ENCODE results near the gene PRICKLE2. TPM values are rescaled to one million over a fixed set of nuclear protein-coding genes. Genes with fewer than 3 reads are reported as not detected.

Gene PRICKLE2
- total RNA-seq, 2 donors from 2014 or later = 0.21 to 0.37 TPM

- peaks cover 17% of the 10 kb centered on the region for H3K27me3 Mint-ChIP-seq
- ATAC-seq = no peak
- no peak overlapping the region for H3K27ac Mint-ChIP-seq
- no peaks in the 10 kb centered on the region for H3K4me1 Mint-ChIP-seq
- H3K4me3 Mint-ChIP-seq = no peak overlapping the region
- no peaks in the 10 kb centered on the region for H3K9me3 ChIP-seq (ENCODE audit: control insufficient read depth, low read length, poor library complexity, severe bottlenecking)
- no peak for DNase-seq
- no peaks in the 10 kb centered on the region for H3K36me3 Mint-ChIP-seq (ENCODE audit: low read depth)
Observed at GRCh38 chr3:64240396-64240795, 15.1 kb upstream of the PRICKLE2 start.

- H3K9me3 ChIP-seq (ENCODE audit: control insufficient read depth, low read length, poor library complexity, severe bottlenecking) = no peaks in the 10 kb centered on the region
- ATAC-seq (no peak), DNase-seq (no peak)
- H3K27ac Mint-ChIP-seq = no peak overlapping the region
- no peaks in the 10 kb centered on the region for H3K36me3 Mint-ChIP-seq (ENCODE audit: low read depth)
- no peaks in the 10 kb centered on the region for H3K4me1 Mint-ChIP-seq
- no peak overlapping the region for H3K4me3 Mint-ChIP-seq
- peaks cover 12% of the 10 kb centered on the region for H3K27me3 Mint-ChIP-seq
Observed at GRCh38 chr3:64239841-64240240, 14.6 kb upstream of the PRICKLE2 start.

GRCh38 chr3:64238971-64239667 is 13.9 kb upstream of the PRICKLE2 start:
- H3K9me3 ChIP-seq (ENCODE audit: control insufficient read depth, low read length, poor library complexity, severe bottlenecking) = no peaks in the 10 kb centered on the region
- Mint-ChIP-seq H3K27me3 (peaks cover 12% of the 10 kb centered on the region), H3K4me1 (no peaks in the 10 kb centered on the region), H3K36me3 (ENCODE audit: low read depth) (no peaks in the 10 kb centered on the region), H3K4me3 (no peak overlapping the region), H3K27ac (no peak overlapping the region)
- no peak for ATAC-seq
- no peak for DNase-seq

- H3K27me3 Mint-ChIP-seq = peaks cover 12% of the 10 kb centered on the region
- H3K4me3 Mint-ChIP-seq = no peak overlapping the region
- no peaks in the 10 kb centered on the region for H3K36me3 Mint-ChIP-seq (ENCODE audit: low read depth)
- H3K27ac Mint-ChIP-seq = no peak overlapping the region
- no peaks in the 10 kb centered on the region for H3K9me3 ChIP-seq (ENCODE audit: control insufficient read depth, low read length, poor library complexity, severe bottlenecking)
- DNase-seq (no peak), ATAC-seq (no peak)
- no peaks in the 10 kb centered on the region for H3K4me1 Mint-ChIP-seq
Observed at GRCh38 chr3:64237083-64237482, 11.8 kb upstream of the PRICKLE2 start.

DNA sequence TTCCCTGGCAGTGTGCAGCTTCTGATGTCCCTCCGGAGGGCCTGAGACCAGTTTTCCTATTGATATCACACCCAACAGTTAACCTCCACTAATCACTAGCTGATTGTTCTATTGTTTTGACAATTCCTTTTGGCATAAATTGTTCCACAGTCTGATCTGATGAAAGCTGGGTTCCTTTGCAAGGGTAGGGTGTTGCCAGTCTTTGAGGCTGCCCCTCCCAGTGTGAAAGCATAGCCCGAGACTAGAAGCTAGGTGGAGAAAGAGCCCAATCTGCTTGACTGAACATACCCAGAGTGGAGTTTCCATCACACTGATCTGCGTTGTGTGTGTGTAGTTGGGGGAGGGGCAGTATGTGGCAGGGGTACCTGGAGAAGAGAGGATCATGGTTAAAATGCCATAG is 10.3 kb upstream of the PRICKLE2 start:
- Mint-ChIP-seq H3K4me1 (no peaks in the 10 kb centered on the region), H3K4me3 (no peak overlapping the region), H3K27me3 (peaks cover 12% of the 10 kb centered on the region), H3K36me3 (ENCODE audit: low read depth) (no peaks in the 10 kb centered on the region), H3K27ac (no peak overlapping the region)
- H3K9me3 ChIP-seq (ENCODE audit: control insufficient read depth, low read length, poor library complexity, severe bottlenecking) = no peaks in the 10 kb centered on the region
- DNase-seq (no peak), ATAC-seq (no peak)

- Mint-ChIP-seq H3K4me1 (no peaks in the 10 kb centered on the region), H3K4me3 (no peak overlapping the region), H3K27ac (no peak overlapping the region), H3K27me3 (peaks cover 12% of the 10 kb centered on the region), H3K36me3 (ENCODE audit: low read depth) (no peaks in the 10 kb centered on the region)
- H3K9me3 ChIP-seq (ENCODE audit: control insufficient read depth, low read length, poor library complexity, severe bottlenecking) = no peaks in the 10 kb centered on the region
- no peak for DNase-seq
- ATAC-seq = no peak
Observed at GRCh38 chr3:64234571-64234970, 9.3 kb upstream of the PRICKLE2 start.

- H3K9me3 ChIP-seq (ENCODE audit: control insufficient read depth, low read length, poor library complexity, severe bottlenecking) = no peaks in the 10 kb centered on the region
- no peaks in the 10 kb centered on the region for H3K36me3 Mint-ChIP-seq (ENCODE audit: low read depth)
Observed at GRCh38 chr3:64232821-64233220, 7.6 kb upstream of the PRICKLE2 start.

DNA sequence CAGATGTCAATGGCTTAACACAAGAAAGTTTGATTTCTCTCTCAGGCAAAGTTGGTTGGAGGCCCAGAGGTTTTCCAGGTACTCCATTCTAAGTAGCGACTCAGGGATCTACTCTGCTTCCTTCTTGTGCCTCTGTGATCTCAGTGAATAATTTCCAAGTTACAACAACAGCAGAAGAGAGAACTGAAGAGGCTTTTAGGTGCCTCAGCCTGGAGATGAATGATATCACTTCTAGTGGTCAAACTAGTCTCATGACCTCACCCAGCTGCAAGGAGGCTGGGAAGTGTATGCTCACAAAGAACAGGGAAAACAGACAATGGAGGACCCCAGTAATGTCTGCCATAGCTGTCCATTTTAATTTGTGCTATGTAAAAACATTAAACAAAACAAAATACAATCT is 4.6 kb upstream of the PRICKLE2 start:
- Mint-ChIP-seq H3K4me3 (no peak overlapping the region), H3K27ac (no peak overlapping the region), H3K4me1 (no peaks in the 10 kb centered on the region), H3K27me3 (peaks cover 26% of the 10 kb centered on the region), H3K36me3 (ENCODE audit: low read depth) (no peaks in the 10 kb centered on the region)
- no peaks in the 10 kb centered on the region for H3K9me3 ChIP-seq (ENCODE audit: control insufficient read depth, low read length, poor library complexity, severe bottlenecking)
- DNase-seq = no peak
- no peak for ATAC-seq

More at GRCh38 chr3:64232821-64233220, 7.6 kb upstream of the PRICKLE2 start:
- Mint-ChIP-seq H3K27ac (no peak overlapping the region), H3K4me3 (no peak overlapping the region), H3K27me3 (peaks cover 7% of the 10 kb centered on the region), H3K4me1 (no peaks in the 10 kb centered on the region)
- ATAC-seq (no peak), DNase-seq (no peak)

GRCh38 chr3:64228110-64228509 is 2.8 kb upstream of the PRICKLE2 start:
- H3K9me3 ChIP-seq (ENCODE audit: control insufficient read depth, low read length, poor library complexity, severe bottlenecking) = no peaks in the 10 kb centered on the region
- DNase-seq (no peak), ATAC-seq (no peak)
- no peak overlapping the region for H3K4me3 Mint-ChIP-seq
- no peak overlapping the region for H3K27ac Mint-ChIP-seq
- peaks cover 38% of the 10 kb centered on the region for H3K27me3 Mint-ChIP-seq
- no peaks in the 10 kb centered on the region for H3K4me1 Mint-ChIP-seq
- no peaks in the 10 kb centered on the region for H3K36me3 Mint-ChIP-seq (ENCODE audit: low read depth)

- H3K9me3 ChIP-seq (ENCODE audit: control insufficient read depth, low read length, poor library complexity, severe bottlenecking) = no peaks in the 10 kb centered on the region
- DNase-seq (no peak), ATAC-seq (no peak)
- Mint-ChIP-seq H3K4me3 (no peak overlapping the region), H3K36me3 (ENCODE audit: low read depth) (no peaks in the 10 kb centered on the region), H3K4me1 (no peaks in the 10 kb centered on the region), H3K27ac (no peak overlapping the region), H3K27me3 (peaks cover 44% of the 10 kb centered on the region)
Observed at GRCh38 chr3:64226730-64227129, 1.5 kb upstream of the PRICKLE2 start.

GRCh38 chr3:64225695-64226499 is 631 bp upstream of the PRICKLE2 start:
- no peaks in the 10 kb centered on the region for H3K9me3 ChIP-seq (ENCODE audit: control insufficient read depth, low read length, poor library complexity, severe bottlenecking)
- Mint-ChIP-seq H3K27ac (no peak overlapping the region), H3K36me3 (ENCODE audit: low read depth) (no peaks in the 10 kb centered on the region), H3K4me1 (no peaks in the 10 kb centered on the region), H3K27me3 (peaks cover 44% of the 10 kb centered on the region), H3K4me3 (no peak overlapping the region)
- DNase-seq (no peak), ATAC-seq (no peak)

DNA sequence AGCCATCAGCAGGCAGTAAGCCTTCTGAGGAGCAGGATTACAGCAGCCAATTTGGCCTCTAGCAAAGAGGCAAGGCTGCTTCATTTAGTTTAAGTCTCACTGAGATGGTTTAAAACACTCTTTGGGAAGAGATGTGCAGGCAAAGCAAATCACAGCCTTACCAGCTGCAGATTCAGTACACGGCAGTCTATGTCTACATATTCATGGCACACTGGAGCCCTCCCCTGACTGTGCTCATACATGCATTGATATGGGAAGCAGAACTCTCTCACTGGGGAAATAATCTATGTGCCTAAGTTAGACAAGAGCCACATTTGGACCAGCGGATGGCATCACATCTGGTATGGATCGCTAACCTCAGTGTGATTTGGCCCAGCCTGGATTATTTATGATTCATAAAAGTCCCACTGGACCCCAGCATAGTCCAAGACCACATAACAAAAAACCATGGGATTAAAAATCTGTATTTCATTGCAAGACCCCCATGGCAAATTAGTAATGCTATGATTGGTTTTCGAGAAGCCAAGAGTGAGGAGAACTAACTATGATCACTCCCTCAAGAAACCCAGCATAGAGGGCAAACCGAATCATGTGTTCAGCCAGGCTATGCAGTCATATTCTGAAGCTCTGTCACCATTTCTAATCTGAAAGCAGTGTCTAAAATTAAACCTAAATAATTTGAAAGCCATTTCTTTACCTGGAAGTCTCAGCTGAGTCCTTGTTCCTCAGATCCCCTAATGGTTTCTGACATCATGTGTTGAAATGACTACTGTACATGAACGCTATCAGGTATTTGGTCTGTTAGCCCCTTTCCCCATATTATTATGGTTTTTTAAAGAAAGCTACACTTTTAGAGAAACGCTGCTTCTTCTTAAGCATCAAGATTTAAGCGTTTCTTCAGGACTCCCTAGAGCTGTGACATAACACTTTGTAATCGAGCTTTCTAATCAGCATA is 1.2 kb downstream of the PRICKLE2 start:
- no peak overlapping the region for H3K4me3 Mint-ChIP-seq
- no peaks in the 10 kb centered on the region for H3K9me3 ChIP-seq (ENCODE audit: control insufficient read depth, low read length, poor library complexity, severe bottlenecking)
- H3K4me1 Mint-ChIP-seq = no peaks in the 10 kb centered on the region
- H3K27me3 Mint-ChIP-seq = peaks cover 44% of the 10 kb centered on the region
- no peaks in the 10 kb centered on the region for H3K36me3 Mint-ChIP-seq (ENCODE audit: low read depth)
- ATAC-seq (no peak), DNase-seq (no peak)
- no peak overlapping the region for H3K27ac Mint-ChIP-seq

DNA sequence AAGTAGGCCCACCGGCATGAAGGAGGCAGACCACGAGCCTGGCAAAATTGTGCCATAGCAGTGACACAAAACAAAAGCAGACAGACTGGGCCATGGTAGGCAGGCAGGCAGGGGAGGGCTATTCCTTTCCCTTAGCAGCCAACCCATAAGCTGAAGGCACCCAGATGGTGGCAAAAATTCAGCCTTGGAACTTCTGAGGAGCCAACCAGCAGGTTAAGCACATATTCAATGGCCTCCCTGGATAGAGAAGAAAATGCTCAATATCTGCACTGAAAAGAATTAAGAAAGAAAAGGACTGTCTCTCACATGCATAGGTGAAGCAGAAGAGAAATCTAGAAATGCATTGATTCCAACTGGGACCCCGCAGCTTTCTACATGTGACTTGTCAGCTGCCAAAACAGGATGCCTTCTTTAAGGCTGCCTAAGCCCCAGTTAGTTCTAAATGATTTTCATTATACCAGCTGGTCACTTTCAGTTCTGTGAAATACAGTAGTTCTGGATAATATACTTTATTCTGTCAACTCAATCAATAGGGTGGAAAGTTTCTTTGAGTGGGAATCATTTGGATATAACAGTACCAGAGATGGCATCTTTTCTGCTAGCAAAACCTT is 2.7 kb downstream of the PRICKLE2 start:
- DNase-seq = no peak
- no peak for ATAC-seq
- Mint-ChIP-seq H3K27ac (no peak overlapping the region), H3K4me1 (no peaks in the 10 kb centered on the region), H3K36me3 (ENCODE audit: low read depth) (no peaks in the 10 kb centered on the region), H3K4me3 (no peak overlapping the region), H3K27me3 (peaks cover 40% of the 10 kb centered on the region)
- H3K9me3 ChIP-seq (ENCODE audit: control insufficient read depth, low read length, poor library complexity, severe bottlenecking) = no peaks in the 10 kb centered on the region

All from T-helper 17 cell (primary cell).